Stimulated activated CD8-positive, alpha-beta memory T cell treated with anti-CD3 and anti-CD28 coated beads, Interleukin-2, amount 100 ng/mL, for 1 hour (primary cell): ENCODE results near the gene CXXC5.
A peak's percentile ranks its signal among the peaks of the same experiment; 100 is the strongest.
"Not testable (repeated sequence)": the region's sequence is repeated elsewhere in the genome, so short reads cannot be mapped to it uniquely, and the experiment has no call there.

Experiments used
- DNase-seq, 2 donors: peaks; one replicate each; pipeline ENCODE4 v3.0.0-alpha.2; 2020; ENCODE audit warnings: low read depth in 2 of 2

CXXC5 gene

GRCh38 chr5:139710319-139711066, 62.3 kb downstream of the CXXC5 start:
- peak in 1 of 2 donors; percentile 24 for DNase-seq

DNA sequence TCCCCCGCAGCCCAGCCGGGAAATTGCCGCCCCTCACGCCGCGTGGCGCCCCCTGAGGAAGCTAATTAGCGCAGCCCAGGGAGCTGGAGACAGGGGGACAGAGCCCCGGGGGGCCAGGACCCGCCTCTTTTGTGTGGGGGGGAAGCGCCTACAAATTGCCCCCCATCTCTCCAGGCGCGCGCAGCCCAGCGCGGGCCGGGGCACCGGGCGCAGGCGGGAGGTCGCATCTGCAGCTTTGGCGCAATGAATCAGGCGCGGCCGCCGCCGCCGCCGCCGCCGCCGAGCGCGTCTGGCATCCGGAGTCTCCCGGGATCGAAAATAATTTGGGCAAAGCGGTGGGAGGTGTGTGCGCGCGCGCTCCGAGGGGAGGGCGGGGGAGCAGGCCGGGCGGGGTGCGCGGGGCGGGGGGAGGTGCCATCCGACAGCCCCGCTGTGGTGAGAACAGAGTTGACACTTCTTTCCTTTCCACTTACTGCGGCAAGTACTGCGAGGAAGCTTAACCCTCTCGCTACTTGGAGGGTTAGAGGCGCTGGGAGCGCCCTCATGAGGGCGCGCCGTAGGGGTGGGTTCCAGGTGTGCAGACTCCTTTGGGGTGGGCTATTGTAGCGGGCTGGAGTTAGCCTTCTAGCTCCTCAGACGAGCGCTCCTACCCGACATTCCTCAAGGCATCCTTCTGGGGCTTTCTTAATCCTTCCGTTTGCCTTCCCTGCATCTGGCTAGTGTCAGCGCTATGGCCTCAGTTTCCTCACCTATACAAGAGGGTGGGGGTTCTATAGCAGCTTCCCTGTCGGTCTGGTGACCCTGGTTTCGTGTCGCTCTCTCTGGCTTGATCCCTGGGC, 63.1 kb downstream of the CXXC5 start:
- DNase-seq = peak in 1 of 2 donors; percentile 39

GRCh38 chr5:139711906-139712224, 63.7 kb downstream of the CXXC5 start:
- no peak for DNase-seq

- no peak for DNase-seq
Observed at GRCh38 chr5:139712412-139712811, 64.3 kb downstream of the CXXC5 start.

GRCh38 chr5:139713898-139714297, 65.7 kb downstream of the CXXC5 start:
- DNase-seq = not testable (repeated sequence)

- no peak for DNase-seq
Observed at GRCh38 chr5:139717221-139717620, 69.1 kb downstream of the CXXC5 start.

DNA sequence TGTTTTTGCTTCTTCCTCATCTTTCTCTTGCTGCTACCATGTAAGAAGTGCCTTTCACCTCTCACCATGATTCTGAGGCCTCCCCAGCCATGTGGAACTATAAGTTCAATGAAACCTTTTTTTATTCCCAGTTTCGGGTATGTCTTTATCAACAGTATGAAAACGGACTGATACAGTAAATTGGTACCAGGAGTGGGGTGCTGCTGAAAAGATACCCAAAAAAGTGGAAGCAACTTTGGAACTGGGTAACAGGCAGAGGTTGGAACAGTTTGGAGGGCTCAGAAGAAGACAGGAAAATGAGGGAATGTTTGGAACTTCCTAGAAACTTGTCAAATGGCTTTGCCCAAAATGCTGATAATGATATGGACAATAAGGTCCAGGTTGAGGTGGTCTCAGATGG, 70.3 kb downstream of the CXXC5 start:
- DNase-seq = not testable (repeated sequence)

- not testable (repeated sequence) for DNase-seq
Observed at GRCh38 chr5:139719970-139720369, 71.8 kb downstream of the CXXC5 start.

DNA sequence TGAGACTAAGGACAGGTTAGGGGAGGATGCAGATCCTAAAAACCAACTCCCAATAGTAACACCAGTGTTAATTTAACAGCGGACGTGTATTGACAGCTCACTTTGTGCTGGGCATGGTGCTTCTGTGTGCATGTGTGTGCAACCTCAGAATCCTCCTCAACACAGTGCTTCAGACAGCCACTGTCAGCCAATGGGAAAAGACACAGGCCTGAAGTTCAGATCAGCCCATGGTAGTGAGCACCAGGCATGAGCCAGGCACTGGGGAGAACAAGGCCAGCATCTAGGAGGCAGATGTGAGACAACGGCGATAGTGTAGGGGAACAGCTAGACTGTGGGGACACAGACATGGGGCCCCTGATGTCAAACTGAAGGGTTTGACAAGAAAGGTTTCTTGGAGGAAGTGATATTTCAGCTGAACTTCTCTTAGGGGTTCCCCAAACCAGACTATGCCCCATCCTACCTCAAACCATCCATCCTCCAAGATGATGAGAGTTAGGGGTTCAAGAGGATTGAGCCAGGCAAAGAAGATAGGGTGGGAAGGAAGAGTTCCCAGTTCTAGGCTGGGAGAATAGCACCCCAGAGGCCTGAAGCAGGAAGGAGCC, 75.9 kb downstream of the CXXC5 start:
- no peak for DNase-seq

- DNase-seq = no peak
Observed at GRCh38 chr5:139725073-139725830, 77.1 kb downstream of the CXXC5 start.

DNA sequence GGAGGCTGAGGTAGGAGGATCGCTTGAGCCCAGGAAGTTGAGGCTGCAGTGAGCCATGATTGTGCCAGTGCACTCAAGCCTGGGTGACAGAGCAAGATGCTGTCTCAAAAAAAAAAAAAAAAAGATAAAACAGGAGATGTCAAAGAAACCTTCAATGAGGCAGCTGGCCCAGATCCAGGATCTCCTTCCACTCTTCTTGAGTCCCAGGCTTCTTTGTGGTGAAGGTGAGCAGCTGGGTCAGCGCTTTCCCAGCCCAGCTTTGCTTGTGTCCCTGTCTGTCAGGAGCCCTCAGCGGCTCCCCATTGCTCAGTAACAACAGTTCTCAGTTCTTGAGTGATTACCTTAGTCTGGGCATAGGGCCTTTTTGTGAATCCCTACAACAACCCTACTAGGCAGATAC, 78.1 kb downstream of the CXXC5 start:
- no peak for DNase-seq

DNA sequence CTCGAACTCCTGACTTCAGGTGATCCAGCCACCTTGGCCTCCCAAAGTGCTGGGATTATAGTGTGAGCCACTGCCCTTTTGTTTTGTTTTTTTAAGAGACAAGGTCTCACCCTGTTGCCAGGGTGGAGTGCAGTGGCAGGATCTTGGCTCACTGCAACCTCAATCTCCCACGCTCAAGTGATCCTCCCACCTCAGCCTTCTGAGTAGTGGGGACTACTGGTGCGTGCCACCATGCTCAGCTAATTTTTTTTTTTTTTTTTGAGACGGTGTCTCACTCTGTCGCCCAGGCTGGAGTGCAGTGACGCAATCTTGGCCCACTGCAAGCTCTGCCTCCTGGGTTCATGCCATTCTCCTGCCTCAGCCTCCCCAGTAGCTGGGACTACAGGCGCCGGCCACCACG, 79.5 kb downstream of the CXXC5 start:
- not testable (repeated sequence) for DNase-seq

DNA sequence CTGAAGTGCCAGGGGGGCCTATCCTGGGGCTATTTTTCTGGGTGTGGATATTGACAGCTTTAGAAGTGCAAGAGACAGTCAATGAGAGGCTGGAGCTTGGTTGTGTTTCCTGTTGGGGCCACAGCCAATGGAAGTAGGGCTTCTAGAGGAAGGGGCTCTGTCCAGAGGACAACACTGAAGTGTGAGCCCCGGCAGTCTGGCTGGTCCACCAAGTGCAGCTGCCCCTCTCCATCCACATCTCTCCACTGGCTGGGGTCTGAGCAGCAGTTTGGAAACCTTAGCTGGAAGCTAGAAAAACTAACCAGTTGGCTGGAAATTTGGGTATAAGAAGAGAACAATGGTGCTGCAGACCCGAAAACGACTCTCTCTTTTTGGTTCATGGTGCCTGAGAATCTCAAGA, 83.1 kb downstream of the CXXC5 start:
- no peak for DNase-seq

DNA sequence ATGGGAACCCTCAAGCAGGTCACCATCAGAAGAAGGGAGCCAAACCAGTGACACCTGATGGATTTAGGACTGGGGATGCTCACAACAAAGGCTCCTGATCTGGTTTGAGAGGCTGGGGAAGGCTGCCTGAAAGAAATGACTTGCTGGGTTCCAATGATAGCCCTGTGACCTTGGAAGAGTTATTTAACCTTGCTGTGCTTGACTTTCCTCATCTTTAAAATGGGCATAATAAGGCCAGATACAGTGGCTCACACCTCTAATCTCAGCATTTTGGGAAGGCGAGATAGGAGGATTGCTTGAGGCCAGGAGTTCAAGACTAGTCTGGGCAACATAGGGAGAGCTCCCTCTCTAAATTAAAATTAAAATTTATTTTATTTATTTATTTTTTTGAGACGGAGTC, 83.9 kb downstream of the CXXC5 start:
- no peak for DNase-seq

DNA sequence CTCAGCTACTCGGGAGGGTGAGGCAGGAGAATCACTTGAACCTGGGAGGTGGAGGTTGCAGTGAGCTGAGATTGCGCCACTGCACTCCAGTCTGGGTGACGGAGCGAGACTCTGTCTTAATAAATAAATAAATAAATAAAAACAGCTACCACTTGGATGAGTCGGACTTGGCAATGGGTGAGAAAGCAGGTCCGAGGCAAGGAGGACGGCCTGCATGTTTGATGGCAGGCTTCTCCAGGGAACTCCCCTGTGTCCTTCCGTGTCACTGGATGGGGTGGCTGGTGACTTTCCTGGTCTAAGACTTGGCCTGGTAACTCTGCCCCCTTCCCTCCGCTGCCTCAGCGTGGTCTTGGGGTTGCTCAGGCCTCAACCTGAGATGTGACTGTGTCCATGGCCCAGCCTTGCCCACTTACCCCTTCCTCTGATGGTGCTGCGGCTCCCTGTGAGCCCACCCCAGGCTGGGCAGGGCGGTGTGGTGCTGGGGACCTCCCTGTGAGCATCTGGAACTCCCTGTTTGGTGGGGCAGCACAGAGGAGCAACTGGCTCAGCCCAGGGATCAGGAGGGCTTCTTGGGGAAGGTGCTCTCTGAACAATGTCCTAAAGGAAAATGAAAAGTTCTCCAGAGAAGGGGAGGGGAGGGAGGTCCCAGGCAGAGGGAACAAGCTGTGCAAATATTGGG, 85.0 kb downstream of the CXXC5 start:
- DNase-seq = no peak
